ENCODE results near the gene NRG2. TPM values are rescaled to one million over a fixed set of nuclear protein-coding genes. Genes with fewer than 3 reads are reported as not detected.

NRG2 gene
- total RNA-seq, 4 donors from 2014 or later = 0.80 TPM; not detected in 3

GRCh38 chr5:139964994-139965565, 78.0 kb downstream of the NRG2 start:
- H3K36me3 ChIP-seq = no peaks in the 10 kb centered on the region
- no peak overlapping the region for H3K4me3 ChIP-seq
- no peaks in the 10 kb centered on the region for H3K27me3 ChIP-seq
- H3K27ac ChIP-seq = no peak overlapping the region
- H3K9me3 ChIP-seq = no peaks in the 10 kb centered on the region
- TF ChIP-seq CTCF (IDR thresholded peaks at IDR 0.05) (no peak), POLR2A (IDR thresholded peaks at IDR 0.05) (no peak)
- peak in 1 of 3 donors; percentile 22 for DNase-seq
- H3K4me1 ChIP-seq = peaks cover 0 to 9% (median 0%) of the 10 kb centered on the region in 4 donors

GRCh38 chr5:139964266-139964993, 78.7 kb downstream of the NRG2 start:
- H3K4me1 ChIP-seq = peaks cover 0 to 9% (median 0%) of the 10 kb centered on the region in 4 donors
- TF ChIP-seq POLR2A (IDR thresholded peaks at IDR 0.05) = no peak
- TF ChIP-seq CTCF (IDR thresholded peaks at IDR 0.05) = no peak
- no peaks in the 10 kb centered on the region for H3K9me3 ChIP-seq
- no peaks in the 10 kb centered on the region for H3K36me3 ChIP-seq
- no peak overlapping the region for H3K27ac ChIP-seq
- H3K27me3 ChIP-seq = no peaks in the 10 kb centered on the region
- no peak overlapping the region for H3K4me3 ChIP-seq
- no peak for DNase-seq

GRCh38 chr5:139962445-139962844, 80.7 kb downstream of the NRG2 start:
- Histone ChIP-seq H3K27me3 (no peaks in the 10 kb centered on the region), H3K4me1 (no peaks in the 10 kb centered on the region), H3K9me3 (no peaks in the 10 kb centered on the region), H3K27ac (no peak overlapping the region), H3K36me3 (no peaks in the 10 kb centered on the region), H3K4me3 (no peak overlapping the region)
- peak in 1 of 3 donors; percentile 19 for DNase-seq
- TF ChIP-seq CTCF (IDR thresholded peaks at IDR 0.05) (no peak), POLR2A (IDR thresholded peaks at IDR 0.05) (no peak)

- Histone ChIP-seq H3K9me3 (no peaks in the 10 kb centered on the region), H3K4me1 (no peaks in the 10 kb centered on the region), H3K27me3 (no peaks in the 10 kb centered on the region), H3K4me3 (no peak overlapping the region), H3K36me3 (no peaks in the 10 kb centered on the region), H3K27ac (no peak overlapping the region)
- TF ChIP-seq CTCF (IDR thresholded peaks at IDR 0.05) (no peak), POLR2A (IDR thresholded peaks at IDR 0.05) (no peak)
- peak in 1 of 3 donors; percentile 40 for DNase-seq
These were observed 81.5 kb downstream of the NRG2 start for GRCh38 chr5:139961435-139962157.

- no peak overlapping the region for H3K27ac ChIP-seq
- no peaks in the 10 kb centered on the region for H3K27me3 ChIP-seq
- no peaks in the 10 kb centered on the region for H3K4me1 ChIP-seq
- no peaks in the 10 kb centered on the region for H3K9me3 ChIP-seq
- peak in 2 of 3 donors; percentile 22 to 47 for DNase-seq
- TF ChIP-seq CTCF (IDR thresholded peaks at IDR 0.05) (no peak), POLR2A (IDR thresholded peaks at IDR 0.05) (no peak)
- H3K4me3 ChIP-seq = no peak overlapping the region
- H3K36me3 ChIP-seq = no peaks in the 10 kb centered on the region
These were observed 82.2 kb downstream of the NRG2 start for GRCh38 chr5:139960723-139961383.
